ENCODE results near the gene SEZ6.

Gene SEZ6

DNA sequence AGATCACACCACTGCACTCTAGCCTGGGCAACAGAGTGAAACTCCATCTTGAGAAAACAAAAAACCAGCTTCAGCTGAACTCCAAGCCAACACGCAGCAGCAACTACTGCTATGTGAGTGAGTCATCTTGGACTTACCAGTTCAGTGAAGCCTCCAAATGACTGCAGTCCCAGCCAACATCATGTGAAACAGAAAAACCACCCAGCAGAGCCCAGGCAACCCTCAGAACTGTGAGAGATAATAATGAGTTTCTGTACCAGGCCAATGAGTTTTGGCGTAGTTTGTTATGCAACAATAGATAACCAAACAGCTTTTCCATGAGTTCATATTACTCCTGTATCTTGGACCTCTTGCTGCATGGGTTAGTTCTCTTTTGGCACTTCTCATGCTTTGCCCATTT is 77.8 kb downstream of the SEZ6 start:
- DNase-seq: no peak

DNA sequence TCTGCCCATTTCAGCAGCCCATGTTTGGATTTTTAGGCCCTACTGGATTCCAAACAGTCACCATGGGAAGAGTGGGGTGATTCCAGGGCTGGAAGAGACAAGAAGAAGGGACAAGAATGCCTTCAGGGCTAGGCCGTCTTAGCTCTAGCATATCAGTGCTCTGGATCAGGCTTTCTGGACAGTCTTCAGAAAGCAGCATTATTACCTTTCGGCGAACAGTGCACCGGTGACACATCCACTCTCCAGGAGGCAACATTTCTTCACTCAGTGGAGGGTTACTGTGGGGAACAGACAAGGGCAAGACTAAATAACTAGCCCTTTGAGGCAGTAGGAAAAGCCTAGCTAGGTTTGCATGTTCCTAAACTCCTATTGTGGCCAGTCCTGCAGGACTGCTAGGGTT is 79.0 kb downstream of the SEZ6 start:
- no peak for DNase-seq

DNA sequence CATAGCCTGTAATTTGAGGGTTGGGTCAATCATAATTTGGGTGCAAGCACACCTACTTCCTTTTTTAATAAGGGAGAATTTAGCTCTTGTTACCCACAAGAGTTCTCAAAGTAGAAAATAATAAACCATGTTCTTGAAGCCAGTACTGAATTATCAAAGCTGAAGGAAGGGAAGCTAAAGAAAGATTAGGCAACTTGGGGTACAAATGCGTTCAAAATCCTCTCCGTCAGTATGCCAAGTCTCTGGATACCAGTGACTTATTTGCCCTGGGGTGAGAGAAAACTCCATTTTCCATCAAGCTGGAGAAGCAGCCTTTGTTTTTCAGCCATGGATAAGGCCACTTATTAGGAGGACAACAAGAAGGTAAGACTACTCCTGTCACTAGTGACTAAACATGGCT is 79.5 kb downstream of the SEZ6 start:
- DNase-seq: no peak

DNA sequence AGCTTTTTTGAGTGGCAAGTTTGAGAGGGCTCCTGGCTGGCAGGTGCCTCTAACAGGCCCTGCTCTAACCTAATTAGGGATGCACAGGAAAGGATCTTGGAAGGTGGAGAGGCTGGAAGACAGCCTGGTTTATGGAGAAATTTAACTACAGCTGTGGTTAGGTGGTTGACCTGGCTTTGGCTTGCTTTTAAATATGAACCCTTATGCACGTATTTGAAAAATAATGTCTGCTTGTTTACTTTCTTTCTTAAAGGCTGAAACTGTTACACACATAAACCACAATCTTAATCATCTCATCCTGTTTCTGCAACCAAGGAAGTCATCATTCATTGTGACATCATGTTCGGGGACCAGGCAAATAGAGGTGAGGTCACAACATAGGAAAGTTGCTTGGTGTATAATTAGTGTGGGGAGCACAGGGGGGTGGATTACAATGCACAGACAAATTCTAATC is 79.9 kb downstream of the SEZ6 start:
- DNase-seq: no peak

DNA sequence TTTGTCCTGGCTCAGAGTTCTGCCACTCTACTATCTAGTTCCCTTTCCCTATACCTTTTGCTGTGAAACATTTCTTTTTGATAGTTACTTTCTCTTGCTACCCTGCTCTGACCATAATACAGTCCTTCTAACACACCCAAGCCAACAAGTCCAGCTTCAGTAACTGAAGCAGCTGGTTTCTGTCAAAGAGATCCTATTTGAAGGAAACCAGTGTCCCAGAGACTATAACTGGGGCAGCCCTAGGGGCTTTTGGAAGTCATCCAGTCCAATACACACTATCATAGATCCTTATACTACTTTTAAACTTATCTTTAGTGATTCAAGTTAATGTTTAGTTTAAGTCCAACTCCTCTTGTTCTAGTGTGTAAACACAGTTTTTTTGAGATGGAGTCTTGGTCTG is 85.6 kb downstream of the SEZ6 start:
- DNase-seq: no peak

DNA sequence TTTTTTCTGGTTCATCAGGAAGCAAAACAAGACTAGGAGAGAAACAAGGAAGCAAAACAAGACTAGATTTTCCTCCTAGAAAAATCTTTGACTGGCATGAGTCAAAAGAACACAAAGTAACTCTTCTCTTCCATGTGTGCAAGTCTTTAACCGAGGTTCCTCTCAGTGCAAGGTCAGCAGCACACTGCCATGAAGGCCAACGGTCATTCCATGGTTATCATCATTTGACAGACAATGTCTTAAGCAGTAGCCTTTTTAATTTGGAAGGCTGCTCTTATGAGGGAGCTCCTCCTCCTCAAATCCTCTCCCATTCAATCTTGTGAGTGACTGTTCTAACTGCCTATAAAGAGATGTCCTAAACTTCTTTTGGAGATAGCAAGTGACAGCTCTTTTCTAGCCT is 87.5 kb downstream of the SEZ6 start:
- DNase-seq: no peak

DNA sequence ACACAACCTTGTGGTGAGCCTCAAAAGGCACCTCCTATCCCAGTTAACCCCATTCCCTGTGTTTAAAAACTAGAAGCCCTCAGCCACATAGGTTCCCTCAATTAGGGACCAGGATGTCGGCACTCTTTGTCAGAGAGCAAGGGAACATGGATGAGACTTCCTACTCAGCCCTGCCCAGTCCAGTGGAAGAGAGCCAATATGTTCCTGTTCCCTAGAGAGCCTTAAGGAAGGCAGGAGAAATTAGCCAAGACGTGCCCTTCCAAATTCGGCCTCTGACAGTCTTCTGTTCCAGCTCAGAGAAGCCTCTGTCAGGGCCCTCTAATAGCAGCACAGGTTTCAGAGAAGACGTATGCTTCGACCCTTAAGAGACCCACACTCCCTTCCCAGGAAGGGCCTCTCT is 88.4 kb downstream of the SEZ6 start:
- DNase-seq: no peak

DNA sequence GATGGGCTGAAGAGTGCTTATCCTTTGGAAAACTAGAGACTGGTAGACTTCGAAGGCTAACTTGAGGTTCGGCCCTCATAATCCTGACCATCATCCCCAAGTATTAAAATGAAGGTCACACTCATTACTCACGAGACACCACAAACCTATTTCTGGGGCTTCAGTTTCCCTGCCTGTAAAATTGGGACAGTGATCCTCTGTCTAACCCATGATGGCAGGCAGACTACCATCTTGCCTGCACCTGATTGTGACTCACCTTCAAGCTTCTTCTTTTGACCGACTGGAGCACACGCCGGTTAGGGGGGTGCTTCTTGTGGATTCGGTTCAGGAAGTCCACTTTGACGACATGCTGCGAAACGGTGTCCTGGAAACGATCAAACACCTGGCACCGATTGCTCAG is 88.8 kb downstream of the SEZ6 start:
- DNase-seq: no peak

DNA sequence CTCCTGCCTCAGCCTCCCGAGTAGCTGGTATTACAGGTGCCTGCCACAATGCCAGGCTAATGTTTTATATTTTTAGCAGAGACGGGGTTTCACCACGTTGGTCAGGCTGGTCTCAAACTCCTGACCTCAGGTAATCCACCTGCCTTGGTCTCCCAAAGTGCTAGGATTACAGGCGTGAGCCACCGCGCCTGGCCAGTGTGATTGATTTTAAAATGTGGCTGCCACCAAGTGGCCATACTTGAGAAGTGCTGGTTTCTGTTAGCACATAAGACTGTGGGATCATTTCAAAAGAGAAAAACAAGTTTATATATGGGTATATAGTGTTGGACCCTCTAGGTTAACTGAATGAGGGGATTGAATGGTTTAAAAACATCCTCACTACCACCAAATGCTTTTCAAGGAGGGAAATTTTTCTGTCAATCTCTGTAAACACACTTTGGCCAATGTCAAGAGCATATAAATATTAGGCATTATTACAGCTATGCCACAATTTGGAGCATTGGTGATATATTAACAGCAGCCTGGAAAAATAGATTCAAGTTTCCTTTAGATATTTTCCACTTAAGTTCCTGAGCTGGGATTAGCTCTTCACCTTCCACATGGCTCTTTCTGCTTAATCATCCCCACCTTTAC is 89.4 kb downstream of the SEZ6 start:
- no peak for DNase-seq

DNA sequence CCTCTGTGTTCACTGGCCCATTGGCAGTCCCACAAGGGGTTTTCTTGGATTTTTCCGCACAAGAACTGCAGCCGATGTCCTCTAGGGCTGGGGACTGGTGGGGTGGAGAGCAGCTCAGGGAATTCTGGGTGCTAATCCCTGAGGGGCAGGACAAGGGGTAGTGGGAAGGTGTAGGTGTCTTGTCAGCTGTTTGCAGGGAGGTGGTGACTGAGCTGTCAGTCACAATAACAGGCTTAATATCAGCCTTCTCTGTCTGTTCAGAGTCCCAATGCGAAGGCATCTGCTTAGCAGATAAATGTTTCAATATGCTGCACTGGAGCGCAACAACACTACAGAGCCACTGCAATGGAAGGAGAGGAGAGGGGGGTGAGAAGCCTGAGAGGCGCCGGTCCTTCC is 92.9 kb downstream of the SEZ6 start:
- no peak for DNase-seq

DNA sequence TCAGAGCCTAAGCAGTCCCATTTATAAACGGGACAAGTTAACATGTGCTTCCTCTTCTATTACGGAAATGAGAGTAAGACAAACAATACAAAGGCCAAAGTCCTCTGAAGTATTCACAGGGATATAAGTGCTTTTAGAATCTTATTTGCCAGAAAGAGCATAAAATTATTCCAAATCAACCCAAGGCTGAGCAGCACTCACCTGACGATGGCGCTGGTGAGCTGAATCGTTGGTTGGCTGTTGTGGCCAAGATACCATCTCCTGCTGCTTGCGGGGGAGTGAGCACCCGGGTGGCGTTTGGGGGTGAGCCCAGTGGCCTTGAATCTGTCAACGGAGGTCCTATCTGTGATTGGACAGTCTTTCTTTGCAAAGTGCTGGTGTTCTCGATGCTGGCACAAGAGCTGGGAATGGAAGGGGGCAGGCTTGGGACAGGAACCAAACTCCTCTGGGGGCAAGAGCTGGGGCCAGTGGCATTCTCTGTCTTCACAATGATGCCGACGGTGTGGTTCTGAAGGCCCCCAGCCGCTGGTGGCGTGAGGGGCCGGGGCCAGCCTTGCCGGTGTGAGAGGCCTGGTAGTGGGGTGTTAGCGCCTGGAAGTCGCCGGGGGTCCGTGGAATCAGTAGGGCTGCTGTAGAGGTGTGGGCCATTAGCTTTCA is 93.4 kb downstream of the SEZ6 start:
- no peak for DNase-seq

DNA sequence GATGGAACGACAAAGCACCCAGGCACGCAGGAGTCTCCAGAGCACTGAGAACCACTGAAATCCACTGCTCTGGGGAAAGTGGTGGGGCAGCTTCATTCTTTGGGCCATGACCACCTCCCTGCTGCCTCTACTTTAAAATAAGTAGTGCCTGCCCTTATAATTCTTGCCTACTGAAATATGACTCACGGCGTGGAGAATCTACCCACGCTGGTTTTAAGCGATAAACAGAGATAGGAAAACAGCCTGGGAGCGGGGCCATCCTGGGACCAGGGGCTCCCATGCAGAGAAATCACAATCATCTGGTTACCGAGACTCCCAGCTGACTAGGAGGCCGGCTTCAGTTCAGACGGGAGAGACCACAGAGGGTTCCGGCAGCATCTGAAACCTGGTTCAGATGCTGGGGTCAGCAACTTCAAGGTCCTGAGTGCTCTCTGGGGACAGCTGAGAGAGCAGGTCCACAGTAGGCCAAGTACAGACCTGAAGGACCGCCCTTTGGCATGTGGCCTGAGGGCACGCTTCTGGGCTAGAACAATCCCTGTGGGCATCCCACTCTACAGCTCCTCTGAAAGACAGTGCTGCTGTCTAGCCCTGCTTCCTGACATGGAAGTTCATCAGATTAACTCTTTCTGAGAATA is 94.3 kb downstream of the SEZ6 start:
- DNase-seq: no peak

DNA sequence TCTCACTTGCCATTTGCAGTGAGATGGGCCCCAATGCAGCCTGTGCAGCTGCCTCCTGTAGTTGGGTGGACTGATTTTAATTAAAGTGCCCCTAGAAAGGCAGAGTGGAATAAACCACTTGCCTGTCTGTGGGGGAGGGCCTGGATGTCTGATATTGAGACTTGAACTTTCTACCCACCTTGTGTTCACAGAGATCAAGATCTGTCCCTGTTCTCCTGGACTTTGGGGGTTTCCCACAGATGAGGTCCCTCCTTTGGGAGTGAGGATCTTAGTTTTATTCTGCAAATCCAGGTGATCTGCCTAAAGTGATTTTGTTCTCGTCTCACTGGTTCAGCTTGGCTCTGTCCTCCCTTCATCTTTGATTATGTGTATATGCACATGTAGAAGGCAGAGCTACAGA is 95.3 kb downstream of the SEZ6 start:
- DNase-seq: no peak

DNA sequence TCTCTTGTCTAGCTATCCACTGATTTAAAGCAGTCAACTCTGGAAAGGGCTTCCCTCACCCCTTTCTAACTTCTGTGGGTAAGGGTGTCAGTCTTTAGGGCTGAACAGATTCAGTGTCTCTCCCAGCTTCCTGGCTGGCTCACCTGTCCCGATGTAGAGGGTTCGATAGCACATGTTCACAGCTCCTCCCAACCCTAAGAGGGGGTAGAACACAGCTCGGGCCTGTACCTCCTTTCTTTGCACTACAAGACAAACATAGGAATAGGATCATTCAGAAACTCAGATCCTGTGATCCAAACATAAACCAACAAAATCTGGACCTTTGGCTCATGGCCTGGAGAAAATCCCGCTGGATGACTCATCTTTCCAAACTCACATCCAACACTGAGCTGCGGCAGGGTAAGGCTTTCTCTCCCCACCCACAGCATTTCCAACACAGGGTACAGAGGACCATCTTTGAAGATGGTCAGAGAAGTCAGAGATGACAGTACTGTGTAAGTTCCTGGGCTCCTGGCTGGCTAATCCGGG is 97.1 kb downstream of the SEZ6 start:
- DNase-seq: no peak

DNA sequence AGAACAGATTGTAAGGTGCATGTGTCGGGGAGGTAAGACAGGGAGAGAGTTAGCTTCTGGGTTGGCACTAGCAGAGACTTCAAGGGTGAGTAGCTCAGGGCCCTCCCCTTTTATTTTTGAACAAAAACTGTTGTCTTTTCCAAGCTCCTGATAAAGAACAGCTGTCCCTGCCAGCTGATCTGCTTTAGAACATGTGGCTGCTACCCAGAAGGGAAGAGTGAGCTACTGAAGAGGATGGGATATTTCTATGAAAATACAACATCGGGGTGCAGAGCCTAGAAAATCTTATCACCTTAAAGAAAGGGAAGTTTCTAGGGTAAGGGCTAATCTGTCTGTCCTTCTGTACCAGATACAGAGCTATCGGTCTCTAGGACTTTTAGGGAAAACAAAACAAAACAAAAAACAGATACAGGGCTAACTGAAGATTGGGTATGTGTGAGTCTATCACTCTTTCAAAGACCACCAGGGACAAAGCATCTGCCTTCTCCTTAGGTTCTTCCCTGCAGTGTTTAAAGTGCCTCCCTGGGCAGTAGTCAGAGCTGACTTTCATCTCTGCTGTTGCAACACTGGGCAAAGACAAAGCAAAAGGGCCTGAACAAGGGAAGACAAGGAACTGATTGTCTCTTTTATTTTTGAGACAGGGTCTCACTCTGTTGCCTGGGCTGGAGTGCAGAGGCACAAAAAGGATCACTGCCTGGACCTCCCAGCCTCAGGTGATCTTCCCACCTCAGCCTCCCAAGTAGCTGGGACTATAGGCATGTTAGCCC is 97.9 kb downstream of the SEZ6 start:
- no peak for DNase-seq

DNA sequence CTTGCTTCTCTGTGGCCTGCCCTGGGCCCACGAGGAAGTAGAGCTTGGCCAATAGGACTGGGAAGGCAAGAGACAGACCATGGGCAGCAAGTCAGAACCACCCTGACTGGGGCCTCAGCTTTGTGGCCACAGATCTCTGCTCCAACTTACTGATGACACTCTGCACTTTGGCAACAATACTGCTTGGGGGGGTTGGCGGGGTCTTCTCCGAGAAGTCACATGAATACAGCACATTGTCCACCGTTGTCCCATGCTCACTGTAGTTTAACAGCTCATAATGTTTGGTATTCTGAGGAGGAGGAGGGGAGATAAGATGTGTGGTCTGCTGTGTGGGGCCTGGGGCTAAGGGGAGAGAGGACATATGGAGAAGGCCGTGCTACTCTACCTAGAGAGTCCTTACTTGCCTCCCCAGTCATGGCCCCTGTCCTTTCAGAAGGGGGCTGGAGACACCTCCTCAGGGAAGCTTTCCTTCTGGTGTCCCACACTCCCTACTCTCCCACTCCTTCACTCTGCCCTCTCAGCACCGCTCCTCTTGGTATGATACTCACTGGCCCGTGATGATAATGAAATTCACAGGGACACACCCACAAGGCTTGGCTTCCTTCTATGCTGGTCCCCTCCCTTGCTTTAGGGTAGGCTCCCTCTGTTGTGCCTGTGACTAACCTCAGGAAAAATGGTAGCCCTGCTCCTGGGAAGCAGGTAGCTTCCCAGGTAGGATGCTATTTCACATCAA is 99.0 kb downstream of the SEZ6 start:
- no peak for DNase-seq

DNA sequence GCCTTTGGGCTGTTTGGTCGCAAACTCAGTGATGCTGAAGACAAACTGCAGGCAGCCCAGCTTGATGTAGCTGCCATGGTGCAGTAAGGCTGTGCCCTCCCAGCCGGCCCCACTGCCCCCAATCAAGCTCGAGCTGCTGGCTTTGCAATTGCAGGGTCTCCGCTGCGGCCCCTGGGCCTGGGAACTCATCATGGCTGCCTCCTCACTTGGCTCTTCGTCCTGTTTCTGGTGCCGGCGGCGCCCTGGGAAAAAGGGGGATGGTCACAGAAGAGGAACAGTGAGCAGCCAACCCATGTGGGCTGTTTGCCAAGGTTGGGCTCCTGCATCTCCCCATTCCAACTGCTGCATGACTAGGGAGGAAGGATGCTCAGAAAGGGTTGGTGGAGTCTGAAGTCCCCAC is 99.6 kb downstream of the SEZ6 start:
- DNase-seq: no peak
